SK-N-SH treated with all-trans-retinoic acid at 6 μM for 48 hours (cell line): Measurements from ENCODE around the gene HSPB2.

ENCODE experiments used
- ARNTL ChIP-seq: fragments of 450-650 bp; formaldehyde crosslinking; IDR thresholded peaks from 2 replicates; pipeline ENCODE4 v1.5.0; 2020; ENCODE audit warnings: low read depth, mild to moderate bottlenecking, moderate library complexity, borderline replicate concordance
- CSDC2 ChIP-seq: fragments of 250-450 bp; sonication (Bioruptor Pico); IDR thresholded peaks from 2 replicates; pipeline ENCODE4 v1.5.0; 2020; ENCODE audit warnings: mild to moderate bottlenecking, moderate library complexity
- ISL1 ChIP-seq: fragments of 250-450 bp; sonication (Bioruptor Pico); IDR thresholded peaks from 2 replicates; pipeline ENCODE4 v2.1.2; 2022; ENCODE audit warnings: mild to moderate bottlenecking, moderate library complexity
- OSR1 ChIP-seq: fragments of 250-450 bp; sonication (Bioruptor Pico); IDR thresholded peaks from 2 replicates; pipeline ENCODE4 v1.8.0; 2022; ENCODE audit warnings: moderate library complexity, mild to moderate bottlenecking, inconsistent platforms
- PATZ1 ChIP-seq: fragments of 250-450 bp; sonication (Bioruptor Pico); IDR thresholded peaks from 2 replicates; pipeline ENCODE4 v1.8.0; 2020; ENCODE audit warnings: mild to moderate bottlenecking, moderate library complexity, borderline replicate concordance
- POU6F1 ChIP-seq: fragments of 250-450 bp; sonication (Bioruptor Pico); IDR thresholded peaks from 2 replicates; pipeline ENCODE4 v1.8.0; 2021; ENCODE audit warnings: low read depth, mild to moderate bottlenecking, moderate library complexity, borderline replicate concordance
- SNAI2 ChIP-seq: fragments of 250-450 bp; sonication (Bioruptor Pico); IDR thresholded peaks from 2 replicates; pipeline ENCODE4 v1.5.0; 2020; ENCODE audit warnings: mild to moderate bottlenecking, moderate library complexity
- TCF4 ChIP-seq: fragments of 250-450 bp; sonication (Bioruptor Pico); IDR thresholded peaks from 2 replicates; pipeline ENCODE4 v1.8.0; 2021; ENCODE audit warnings: mild to moderate bottlenecking, moderate library complexity, borderline replicate concordance
- TOX ChIP-seq: fragments of 250-450 bp; sonication (Bioruptor Pico); IDR thresholded peaks from 2 replicates; pipeline ENCODE4 v1.8.0; 2021; ENCODE audit warnings: mild to moderate bottlenecking, moderate library complexity, borderline replicate concordance
- TSHZ2 ChIP-seq: fragments of 250-450 bp; sonication (Bioruptor Pico); IDR thresholded peaks from 2 replicates; pipeline ENCODE4 v1.5.0; 2020; ENCODE audit warnings: mild to moderate bottlenecking, moderate library complexity
- ZC3H10 ChIP-seq: fragments of 250-450 bp; sonication (Bioruptor Pico); IDR thresholded peaks from 2 replicates; pipeline ENCODE4 v1.5.1; 2021; ENCODE audit warnings: mild to moderate bottlenecking, moderate library complexity
- ZFP3 ChIP-seq: fragments of 250-450 bp; sonication (Bioruptor Pico); IDR thresholded peaks from 2 replicates; pipeline ENCODE4 v1.5.0; 2020; ENCODE audit warnings: mild to moderate bottlenecking, moderate library complexity
- ZFP30 ChIP-seq: fragments of 450-650 bp; formaldehyde crosslinking; IDR thresholded peaks from 2 replicates; pipeline ENCODE4 v1.5.0; 2022; ENCODE audit warnings: mild to moderate bottlenecking, moderate library complexity
- ZNF8 ChIP-seq: fragments of 450-650 bp; formaldehyde crosslinking; IDR thresholded peaks from 2 replicates; pipeline ENCODE4 v1.5.0; 2020; ENCODE audit warnings: mild to moderate bottlenecking, moderate library complexity

GRCh38 chr11:111938687-111939160 lies 26.2 kb downstream of the HSPB2 start:
- no peak for TF ChIP-seq SNAI2 (CRISPR knock-in tag)
- TF ChIP-seq ZNF8 (CRISPR knock-in tag): no peak
- TF ChIP-seq PATZ1 (CRISPR knock-in tag): no peak
- no peak for TF ChIP-seq OSR1 (CRISPR knock-in tag)
- TF ChIP-seq TSHZ2 (CRISPR knock-in tag): no peak
- TF ChIP-seq ZFP3: no peak
- no peak for TF ChIP-seq TCF4 (CRISPR knock-in tag)
- TF ChIP-seq ISL1 (CRISPR knock-in tag): no peak
- TF ChIP-seq ARNTL (CRISPR knock-in tag): no peak
- TF ChIP-seq CSDC2: no peak
- TF ChIP-seq ZC3H10 (CRISPR knock-in tag): no peak
- TF ChIP-seq POU6F1 (CRISPR knock-in tag): no peak
- TF ChIP-seq ZFP30 (CRISPR knock-in tag): no peak
- TF ChIP-seq TOX (CRISPR knock-in tag): no peak
